HG03139 (cell line): ENCODE measurements around the gene ATF6B.
A peak's percentile ranks its signal among the peaks of the same experiment; 100 is the strongest.

Experiments used
- ATAC-seq: cut with Tn5 transposase; IDR thresholded peaks from one replicate; pipeline ENCODE4 v1.9.1; 2021; ENCODE audit not compliant: unreplicated experiment

The ATF6B gene

GRCh38 chr6:32127717-32128592, at the start of gene ATF6B:
Gene ATF6B, minus strand, starts transcription at chr6:32128246. Its CDS starts 39 bp downstream, at chr6:32128207.
- ATAC-seq: peak; percentile 72

- ATAC-seq: no peak
Observed at GRCh38 chr6:32177183-32177787, 49.2 kb upstream of the ATF6B start.

GRCh38 chr6:32176476-32177182, 48.6 kb upstream of the ATF6B start:
- no peak for ATAC-seq

GRCh38 chr6:32175711-32176475, 47.8 kb upstream of the ATF6B start, which contains the start of gene AGPAT1:
Gene AGPAT1, minus strand, starts transcription at chr6:32176084. Its CDS starts 4,588 bp downstream, at chr6:32171496.
- ATAC-seq: peak; percentile 39

- ATAC-seq: no peak
Observed at GRCh38 chr6:32175322-32175710, 47.3 kb upstream of the ATF6B start.

- ATAC-seq: no peak
Observed at GRCh38 chr6:32174416-32174815, 46.4 kb upstream of the ATF6B start.

- no peak for ATAC-seq
Observed at GRCh38 chr6:32173051-32173727, 45.1 kb upstream of the ATF6B start.

GRCh38 chr6:32171234-32171633, 43.2 kb upstream of the ATF6B start:
- ATAC-seq: no peak

- no peak for ATAC-seq
Observed at GRCh38 chr6:32170294-32170693, 42.2 kb upstream of the ATF6B start.

- no peak for ATAC-seq
Observed at GRCh38 chr6:32168807-32169591, 41.0 kb upstream of the ATF6B start.

GRCh38 chr6:32168350-32168749, 40.3 kb upstream of the ATF6B start:
- no peak for ATAC-seq

GRCh38 chr6:32167761-32168262, 39.8 kb upstream of the ATF6B start:
- no peak for ATAC-seq

GRCh38 chr6:32167154-32167760, 39.2 kb upstream of the ATF6B start:
- ATAC-seq: no peak

- ATAC-seq: no peak
Observed at GRCh38 chr6:32166411-32167061, 38.5 kb upstream of the ATF6B start.

GRCh38 chr6:32164295-32164694, 36.2 kb upstream of the ATF6B start, which contains the start of gene EGFL8:
Gene EGFL8, plus strand, starts transcription at chr6:32164595. Its CDS starts 1,571 bp downstream, at chr6:32166166.
- no peak for ATAC-seq

- ATAC-seq: no peak
Observed at GRCh38 chr6:32163559-32164258, 35.7 kb upstream of the ATF6B start.

- no peak for ATAC-seq
Observed at GRCh38 chr6:32158052-32158451, 30.0 kb upstream of the ATF6B start.

- no peak for ATAC-seq
Observed at GRCh38 chr6:32156891-32157290, 28.8 kb upstream of the ATF6B start.
